Nephron (organoid): ENCODE results near the gene MRPL19.

Source experiments
- H3K27ac Mint-ChIP-seq, 3 experiments: 2 replicates each; pipeline ENCODE4 v1.8.0; 2020; ENCODE audit warnings: mixed read lengths in 3 of 3, mild to moderate bottlenecking in 2 of 3, moderate library complexity in 1 of 3
- H3K27me3 Mint-ChIP-seq: 2 replicates; pipeline ENCODE4 v1.8.0; 2021; ENCODE audit warnings: low read depth, mild to moderate bottlenecking, moderate library complexity, mixed read lengths
- H3K36me3 Mint-ChIP-seq: 2 replicates; pipeline ENCODE4 v1.8.0; 2020; ENCODE audit warnings: low read depth, mixed read lengths
- H3K4me1 Mint-ChIP-seq: 2 replicates; pipeline ENCODE4 v1.8.0; 2020; ENCODE audit warnings: mixed read lengths
- H3K4me3 Mint-ChIP-seq, 3 experiments: 2 replicates each; pipeline ENCODE4 v1.8.0; 2020; ENCODE audit warnings: mild to moderate bottlenecking in 3 of 3, mixed read lengths in 3 of 3, moderate library complexity in 2 of 3
- H3K9me3 Mint-ChIP-seq: 2 replicates; pipeline ENCODE4 v1.8.0; 2020; ENCODE audit warnings: mixed read lengths
- CTCF ChIP-seq, 3 experiments: fragments of 200-600 bp; sonication (generic); IDR thresholded peaks; one replicate each; pipeline ENCODE4 v1.5.0; 2021; ENCODE audit warnings: antibody characterized with exemption in 3 of 3; ENCODE audit not compliant: unreplicated experiment in 3 of 3

The MRPL19 gene

GRCh38 chr2:75610671-75611070, 35.9 kb upstream of the MRPL19 start:
- no peaks in the 10 kb centered on the region for H3K9me3 Mint-ChIP-seq
- peaks cover 23% of the 10 kb centered on the region for H3K27me3 Mint-ChIP-seq
- H3K4me1 Mint-ChIP-seq: peaks cover 23% of the 10 kb centered on the region
- H3K36me3 Mint-ChIP-seq: no peaks in the 10 kb centered on the region
- no peak for TF ChIP-seq CTCF (IDR thresholded peaks at IDR 0.05; ENCODE audit: unreplicated experiment in 3 of 3)
- no peak overlapping the region for H3K4me3 Mint-ChIP-seq
- no peak overlapping the region for H3K27ac Mint-ChIP-seq

GRCh38 chr2:75612108-75612861, 34.3 kb upstream of the MRPL19 start:
- TF ChIP-seq CTCF (IDR thresholded peaks at IDR 0.05; ENCODE audit: unreplicated experiment in 3 of 3): no peak
- H3K27me3 Mint-ChIP-seq: peaks cover 21% of the 10 kb centered on the region
- peaks cover 1% of the 10 kb centered on the region for H3K9me3 Mint-ChIP-seq
- no peak overlapping the region for H3K27ac Mint-ChIP-seq
- H3K4me3 Mint-ChIP-seq: no peak overlapping the region
- peaks cover 13% of the 10 kb centered on the region for H3K4me1 Mint-ChIP-seq
- H3K36me3 Mint-ChIP-seq: no peaks in the 10 kb centered on the region

DNA sequence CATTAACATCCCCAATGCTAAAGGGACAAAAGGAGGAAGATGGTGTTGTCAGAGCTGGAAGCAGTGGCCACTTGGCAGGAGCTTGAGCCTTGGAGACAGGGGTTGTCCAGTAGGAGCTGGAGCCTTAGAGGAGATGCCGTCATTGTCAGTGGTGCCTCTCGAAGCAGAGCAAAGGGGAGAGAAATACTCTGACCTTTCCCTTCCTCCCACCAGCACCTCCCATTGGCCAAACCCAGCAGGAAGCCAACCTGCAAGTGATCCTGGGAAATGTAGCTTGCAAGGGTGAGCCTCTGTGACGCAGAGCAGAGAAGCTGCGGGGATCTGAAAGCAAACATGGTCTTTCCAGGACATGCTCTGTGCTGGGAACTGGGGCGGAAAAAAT, 33.7 kb upstream of the MRPL19 start:
- Mint-ChIP-seq H3K27ac (no peak overlapping the region), H3K4me3 (no peak overlapping the region), H3K27me3 (peaks cover 18% of the 10 kb centered on the region), H3K4me1 (peaks cover 13% of the 10 kb centered on the region), H3K36me3 (no peaks in the 10 kb centered on the region), H3K9me3 (peaks cover 5% of the 10 kb centered on the region)
- no peak for TF ChIP-seq CTCF (IDR thresholded peaks at IDR 0.05; ENCODE audit: unreplicated experiment in 3 of 3)

GRCh38 chr2:75614162-75614651, 32.4 kb upstream of the MRPL19 start:
- H3K9me3 Mint-ChIP-seq: peaks cover 5% of the 10 kb centered on the region
- no peak overlapping the region for H3K27ac Mint-ChIP-seq
- H3K27me3 Mint-ChIP-seq: peaks cover 13% of the 10 kb centered on the region
- H3K4me3 Mint-ChIP-seq: no peak overlapping the region
- H3K36me3 Mint-ChIP-seq: no peaks in the 10 kb centered on the region
- peaks cover under 1% of the 10 kb centered on the region for H3K4me1 Mint-ChIP-seq
- TF ChIP-seq CTCF (IDR thresholded peaks at IDR 0.05; ENCODE audit: unreplicated experiment in 3 of 3): no peak

- Mint-ChIP-seq H3K27ac (no peak overlapping the region), H3K36me3 (no peaks in the 10 kb centered on the region), H3K4me3 (no peak overlapping the region), H3K4me1 (no peaks in the 10 kb centered on the region), H3K27me3 (peaks cover 15% of the 10 kb centered on the region), H3K9me3 (peaks cover 5% of the 10 kb centered on the region)
- no peak for TF ChIP-seq CTCF (IDR thresholded peaks at IDR 0.05; ENCODE audit: unreplicated experiment in 3 of 3)
These were observed 30.2 kb upstream of the MRPL19 start for GRCh38 chr2:75616406-75616805.

DNA sequence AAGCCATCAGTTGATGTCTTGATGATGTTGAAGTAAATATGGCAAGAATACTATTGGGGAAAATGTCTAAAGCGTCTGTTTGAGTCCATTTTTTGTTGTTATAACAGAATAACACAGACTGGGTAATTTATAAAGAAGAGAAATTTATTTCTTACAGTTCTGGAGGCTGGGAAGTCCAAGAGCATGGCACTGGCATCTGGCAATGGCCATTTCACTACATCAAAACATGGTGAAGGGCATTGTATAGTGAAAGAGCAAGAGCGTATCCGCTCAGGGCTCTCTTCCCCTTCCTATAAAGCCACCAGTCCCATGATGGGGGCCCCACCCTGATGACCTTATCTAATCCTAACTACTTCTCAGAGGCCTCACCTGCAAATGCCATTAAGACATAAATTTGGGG, 29.6 kb upstream of the MRPL19 start:
- peaks cover 5% of the 10 kb centered on the region for H3K9me3 Mint-ChIP-seq
- H3K4me3 Mint-ChIP-seq: no peak overlapping the region
- peaks cover 11% of the 10 kb centered on the region for H3K27me3 Mint-ChIP-seq
- no peak for TF ChIP-seq CTCF (IDR thresholded peaks at IDR 0.05; ENCODE audit: unreplicated experiment in 3 of 3)
- H3K4me1 Mint-ChIP-seq: no peaks in the 10 kb centered on the region
- H3K36me3 Mint-ChIP-seq: no peaks in the 10 kb centered on the region
- no peak overlapping the region for H3K27ac Mint-ChIP-seq
